T-cell (primary cell): Measurements from ENCODE around the gene FMN1. TPM values are rescaled to one million over a fixed set of nuclear protein-coding genes. Genes with fewer than 3 reads are reported as not detected.
A peak's percentile ranks its signal among the peaks of the same experiment; 100 is the strongest.

Experiments used
- ATAC-seq, 4 experiments: fragments of 200-7000 bp in 3 of 4; fragments of 150-1000 bp in 1 of 4; cut with Tn5 transposase; replicated peaks in 1 of 4; 1 replicate in 3 of 4; 2 replicates in 1 of 4; pipeline ENCODE4 v1.10.0; 2021; ENCODE audit warnings: moderate library complexity in 3 of 4, mild to moderate bottlenecking in 2 of 4, moderate number of reproducible peaks in 1 of 4
- CTCF ChIA-PET, 2 donors: fragments of 300-600 bp; sonication (Branson Sonifier 250); formaldehyde crosslinking; loops; one replicate each; lab custom pipeline; 2022; ENCODE audit warnings: antibody characterized with exemption in 2 of 2; lab: Charles Lee
- POLR2A ChIA-PET, 2 donors: fragments of 300-600 bp; sonication (Branson Sonifier 250); formaldehyde crosslinking; loops; one replicate each; lab custom pipeline; 2022; ENCODE audit warnings: antibody characterized with exemption in 2 of 2; lab: Charles Lee
- DNase-seq, 35 experiments: peaks; one replicate each; pipeline versions ENCODE4 v3.0.0 to v3.0.0-alpha.2; 2013 to 2023
- H3K27ac ChIP-seq: one replicate; pipeline ENCODE4 v1.5.1; 2013; ENCODE audit warnings: low read length
- H3K27me3 ChIP-seq, 2 experiments: replicated peaks in 1 of 2; 1 replicate in 1 of 2; 2 replicates in 1 of 2; pipeline versions ENCODE4 v1.6.1 to v1.7.0; 2013; ENCODE audit warnings: low read length in 1 of 2, mixed read lengths in 1 of 2; ENCODE audit not compliant: control insufficient read depth in 2 of 2, insufficient read depth in 2 of 2; ENCODE audit errors: extremely low read depth in 1 of 2
- H3K36me3 ChIP-seq, 2 donors: 1 replicate in 1 of 2; 2 replicates in 1 of 2; pipeline versions ENCODE4 v1.6.1 to v1.7.0; 2013; ENCODE audit warnings: low read length in 1 of 2; ENCODE audit not compliant: control insufficient read depth in 2 of 2, insufficient read depth in 1 of 2; ENCODE audit errors: extremely low read depth in 1 of 2
- H3K4me1 ChIP-seq, 2 experiments: 1 replicate in 1 of 2; 2 replicates in 1 of 2; pipeline versions ENCODE4 v1.6.1 to v1.7.0; 2013; ENCODE audit warnings: low read length in 2 of 2, mixed read lengths in 1 of 2; ENCODE audit not compliant: insufficient read depth in 2 of 2, control insufficient read depth in 1 of 2; ENCODE audit errors: extremely low read depth in 1 of 2
- H3K4me3 ChIP-seq, 2 donors: 1 replicate in 1 of 2; 2 replicates in 1 of 2; pipeline versions ENCODE4 v1.5.1 to v1.7.0; 2013; ENCODE audit warnings: mild to moderate bottlenecking in 2 of 2, low read length in 1 of 2, moderate library complexity in 1 of 2; ENCODE audit not compliant: control insufficient read depth in 1 of 2; ENCODE audit errors: extremely low read depth in 1 of 2
- H3K9me3 ChIP-seq: 2 replicates; pipeline ENCODE4 v1.7.0; 2013
- H3K27ac Mint-ChIP-seq, 2 donors: one replicate each; pipeline ENCODE4 v1.8.0; 2020 to 2021; ENCODE audit warnings: mild to moderate bottlenecking in 2 of 2, mixed read lengths in 2 of 2
- H3K27me3 Mint-ChIP-seq, 2 donors: one replicate each; pipeline ENCODE4 v1.8.0; 2021 to 2022; ENCODE audit warnings: mixed read lengths in 2 of 2
- H3K36me3 Mint-ChIP-seq: one replicate; pipeline ENCODE4 v1.8.0; 2021; ENCODE audit warnings: mixed read lengths
- H3K4me1 Mint-ChIP-seq, 3 donors: one replicate each; pipeline ENCODE4 v1.8.0; 2020 to 2022; ENCODE audit warnings: mixed read lengths in 3 of 3, mild to moderate bottlenecking in 1 of 3
- H3K4me3 Mint-ChIP-seq, 3 donors: one replicate each; pipeline ENCODE4 v1.8.0; 2020 to 2022; ENCODE audit warnings: mild to moderate bottlenecking in 3 of 3, mixed read lengths in 3 of 3, moderate library complexity in 3 of 3
- H3K9me3 Mint-ChIP-seq, 3 donors: one replicate each; pipeline ENCODE4 v1.8.0; 2020 to 2022; ENCODE audit warnings: mixed read lengths in 3 of 3
- WGBS: methylation state at CpG from one replicate; pipeline ENCODE4 v1.1.5; 2013; ENCODE audit warnings: missing lambda C conversion rate; ENCODE audit not compliant: insufficient coverage; 5-methylcytosine and 5-hydroxymethylcytosine counted together
- total RNA-seq, 35 experiments: library from RNA in 6 of 35; stranded (reverse) in 6 of 35; fragments of 120-200 nt in 1 of 35; gene quantifications; one replicate each; pipeline versions ENCODE4 v1.2.1 to v1.2.4 and lab custom pipeline; 2013 to 2026

FMN1 gene
- total RNA-seq, 5 donors from 2014 or later (not counting 1 experiment from before 2014, with no cell fraction given), result 0.20 to 22.4 (median 14.9) TPM

- H3K4me1 Mint-ChIP-seq, result peaks cover 0 to 2% (median 0%) of the 10 kb centered on the region in 3 donors
- no peak for DNase-seq
- ChIA-PET CTCF (no interaction called here), POLR2A (no interaction called here)
- WGBS, result no CpG with 5 or more reads among the region's 2 CpGs
- Histone ChIP-seq H3K27ac (no peak overlapping the region), H3K36me3 (no peaks in the 10 kb centered on the region), H3K27me3 (no peaks in the 10 kb centered on the region), H3K9me3 (no peaks in the 10 kb centered on the region), H3K4me1 (no peaks in the 10 kb centered on the region), H3K4me3 (no peak overlapping the region)
- H3K9me3 Mint-ChIP-seq, result peaks cover 0 to 7% (median 0%) of the 10 kb centered on the region in 3 donors
- no peak for ATAC-seq
- peak overlapping the region in 1 of 2 donors; percentile 12 for H3K27ac Mint-ChIP-seq
- H3K4me3 Mint-ChIP-seq, result no peak overlapping the region
- no peaks in the 10 kb centered on the region for H3K36me3 Mint-ChIP-seq
- no peaks in the 10 kb centered on the region for H3K27me3 Mint-ChIP-seq
Observed at GRCh38 chr15:33209575-33210481, 15.3 kb upstream of the FMN1 start.

GRCh38 chr15:33207646-33208045 lies 13.1 kb upstream of the FMN1 start:
- ChIA-PET POLR2A (no interaction called here), CTCF (interaction anchor here in 1 of 2 donors (1.5 kb wide), 1 partner anchor 9 kb away, joined by 4 read pairs; no protein-coding TSS in a partner anchor)
- 79% methylated on average over 4 of the region's 4 CpGs for WGBS
- H3K27me3 Mint-ChIP-seq, result no peaks in the 10 kb centered on the region
- peaks cover 0 to 4% (median 0%) of the 10 kb centered on the region in 3 donors for H3K4me1 Mint-ChIP-seq
- Histone ChIP-seq H3K27me3 (no peaks in the 10 kb centered on the region), H3K4me3 (no peak overlapping the region), H3K27ac (no peak overlapping the region), H3K36me3 (no peaks in the 10 kb centered on the region), H3K4me1 (peaks cover 0 to under 1% of the 10 kb centered on the region in 2 experiments), H3K9me3 (no peaks in the 10 kb centered on the region)
- H3K27ac Mint-ChIP-seq, result no peak overlapping the region
- ATAC-seq (no peak), DNase-seq (no peak)
- no peak overlapping the region for H3K4me3 Mint-ChIP-seq
- peaks cover 0 to 7% (median 0%) of the 10 kb centered on the region in 3 donors for H3K9me3 Mint-ChIP-seq
- H3K36me3 Mint-ChIP-seq, result no peaks in the 10 kb centered on the region

- Histone ChIP-seq H3K9me3 (no peaks in the 10 kb centered on the region), H3K27ac (no peak overlapping the region), H3K4me1 (peaks cover 2 to 9% of the 10 kb centered on the region in 2 experiments), H3K36me3 (no peaks in the 10 kb centered on the region), H3K4me3 (no peak overlapping the region), H3K27me3 (no peaks in the 10 kb centered on the region)
- no peak overlapping the region for H3K27ac Mint-ChIP-seq
- peaks cover 0 to 7% (median 0%) of the 10 kb centered on the region in 3 donors for H3K9me3 Mint-ChIP-seq
- CTCF ChIA-PET, result no interaction called here
- no peaks in the 10 kb centered on the region for H3K27me3 Mint-ChIP-seq
- DNase-seq (no peak), ATAC-seq (no peak)
- peaks cover 7 to 14% (median 10%) of the 10 kb centered on the region in 3 donors for H3K4me1 Mint-ChIP-seq
- no peaks in the 10 kb centered on the region for H3K36me3 Mint-ChIP-seq
- no peak overlapping the region for H3K4me3 Mint-ChIP-seq
- 58% methylated on average over 2 of the region's 3 CpGs for WGBS
- POLR2A ChIA-PET, result no interaction called here
Observed at GRCh38 chr15:33206366-33206765, 11.9 kb upstream of the FMN1 start.

GRCh38 chr15:33204926-33205325 lies 10.4 kb upstream of the FMN1 start:
- no peaks in the 10 kb centered on the region for H3K36me3 Mint-ChIP-seq
- ChIA-PET POLR2A (interaction anchor here in 1 of 2 donors (0.5 kb wide), 1 partner anchor 109 kb away, joined by 3 read pairs; no protein-coding TSS in a partner anchor), CTCF (interaction anchor here (0.5 to 1.1 kb wide), 2 partner anchors 10 to 1356 kb away, joined by 3 read pairs; no protein-coding TSS in a partner anchor)
- H3K4me1 ChIP-seq, result peaks cover 2 to 9% of the 10 kb centered on the region in 2 experiments
- DNase-seq (no peak), ATAC-seq (no peak)
- H3K4me3 Mint-ChIP-seq, result no peak overlapping the region
- no peak overlapping the region for H3K27ac ChIP-seq
- peaks cover 0 to 6% (median 0%) of the 10 kb centered on the region in 3 donors for H3K9me3 Mint-ChIP-seq
- no peaks in the 10 kb centered on the region for H3K27me3 ChIP-seq
- no peaks in the 10 kb centered on the region for H3K27me3 Mint-ChIP-seq
- H3K9me3 ChIP-seq, result no peaks in the 10 kb centered on the region
- no peak overlapping the region for H3K4me3 ChIP-seq
- no peaks in the 10 kb centered on the region for H3K36me3 ChIP-seq
- peaks cover 8 to 17% (median 15%) of the 10 kb centered on the region in 3 donors for H3K4me1 Mint-ChIP-seq
- no peak overlapping the region for H3K27ac Mint-ChIP-seq
- WGBS, result 61% methylated on average over 2 of the region's 3 CpGs

- ChIA-PET CTCF (no interaction called here), POLR2A (no interaction called here)
- DNase-seq, result no peak
- no peak for ATAC-seq
- Mint-ChIP-seq H3K4me3 (no peak overlapping the region), H3K36me3 (no peaks in the 10 kb centered on the region), H3K27ac (no peak overlapping the region), H3K4me1 (peaks cover 8 to 15% (median 15%) of the 10 kb centered on the region in 3 donors), H3K27me3 (no peaks in the 10 kb centered on the region), H3K9me3 (no peaks in the 10 kb centered on the region)
- Histone ChIP-seq H3K27me3 (no peaks in the 10 kb centered on the region), H3K4me1 (peaks cover 2 to 9% of the 10 kb centered on the region in 2 experiments), H3K27ac (no peak overlapping the region), H3K36me3 (no peaks in the 10 kb centered on the region), H3K4me3 (no peak overlapping the region), H3K9me3 (no peaks in the 10 kb centered on the region)
Observed at GRCh38 chr15:33204087-33204486, 9.6 kb upstream of the FMN1 start.

GRCh38 chr15:33201491-33202231 lies 7.1 kb upstream of the FMN1 start:
- Mint-ChIP-seq H3K4me3 (peak overlapping the region; percentile 68 to 73 (median 71)), H3K9me3 (no peaks in the 10 kb centered on the region), H3K27me3 (no peaks in the 10 kb centered on the region), H3K27ac (peak overlapping the region; percentile 77 to 90), H3K4me1 (peaks cover 8 to 15% (median 15%) of the 10 kb centered on the region in 3 donors), H3K36me3 (no peaks in the 10 kb centered on the region)
- Histone ChIP-seq H3K27ac (no peak overlapping the region), H3K4me1 (peaks cover 2 to 9% of the 10 kb centered on the region in 2 experiments), H3K36me3 (no peaks in the 10 kb centered on the region), H3K9me3 (no peaks in the 10 kb centered on the region), H3K4me3 (peak overlapping the region in 1 of 2 donors; percentile 11), H3K27me3 (no peaks in the 10 kb centered on the region)
- ChIA-PET POLR2A (no interaction called here), CTCF (interaction anchor here in 1 of 2 donors (1.1 kb wide), 1 partner anchor 26 kb away, joined by 4 read pairs; no protein-coding TSS in a partner anchor)
- peak; percentile 93 to 98 (median 98) for ATAC-seq
- peak in 24 of 35 experiments; percentile 2 to 48 (median 14) for DNase-seq
- WGBS, result 0% methylated on average over 7 of the region's 9 CpGs
